GM12878 (cell line): ENCODE results near the gene LDLRAD3. TPM values are rescaled to one million over a fixed set of nuclear protein-coding genes. Genes with fewer than 3 reads are reported as not detected.

Source experiments
- ATAC-seq: fragments of 200-7000 bp; cut with Tn5 transposase; 3 replicates; pipeline ENCODE4 v1.9.1; 2020; ENCODE audit warnings: mild to moderate bottlenecking, moderate library complexity
- BruUV-seq: library from RNA; stranded (reverse); fragments of 400-500 nt; replicated peaks from 2 replicates; lab custom pipeline; 2021; lab: Mats Ljungman, UMichigan
- CTCF ChIA-PET: fragments of 300-600 bp; sonication (Branson Sonifier 250); formaldehyde crosslinking; extraction: SDS; loops from one replicate; lab custom pipeline; 2021; ENCODE audit warnings: inconsistent platforms; lab: Yijun Ruan, JAX
- POLR2A ChIA-PET: fragments of 350-600 bp; formaldehyde crosslinking; extraction: SDS; loops from one replicate; lab custom pipeline; 2021; ENCODE audit warnings: inconsistent platforms; lab: Charles Lee
- RAD21 ChIA-PET: fragments of 300-600 bp; sonication (Branson Sonifier 250); formaldehyde crosslinking; loops from one replicate; lab custom pipeline; 2023; ENCODE audit warnings: antibody characterized with exemption; ENCODE audit not compliant: unreplicated experiment; lab: Charles Lee
- SMC1A ChIA-PET: fragments of 300-600 bp; sonication (Branson Sonifier 250); formaldehyde crosslinking; loops from one replicate; lab custom pipeline; 2023; ENCODE audit not compliant: unreplicated experiment, uncharacterized antibody; lab: Charles Lee
- DNase-seq: peaks from one replicate; pipeline ENCODE4 v3.0.0-alpha.2; 2011; ENCODE audit warnings: low read depth, low spot score
- FAIRE-seq: peaks from 3 replicates; lab custom pipeline; 2011; peaks lifted over from hg19 to GRCh38; lab: Jason Lieb, UNC
- H2AFZ ChIP-seq: 2 replicates; pipeline ENCODE4 v1.6.0; 2011; ENCODE audit warnings: low read depth, low read length, control low read depth; ENCODE audit not compliant: control insufficient read depth
- H3K27ac ChIP-seq: 2 replicates; pipeline ENCODE4 v1.5.1; 2011; ENCODE audit warnings: control low read depth; ENCODE audit not compliant: control insufficient read depth, insufficient read depth
- H3K27me3 ChIP-seq, 2 experiments: replicated peaks in 1 of 2; 2 replicates each; pipeline versions ENCODE4 v1.6.0 to v1.6.1; 2011; ENCODE audit warnings: low read length in 1 of 2; ENCODE audit not compliant: control insufficient read depth in 2 of 2, insufficient read depth in 2 of 2
- H3K36me3 ChIP-seq, 2 experiments: 2 replicates each; pipeline ENCODE4 v1.5.1; 2011; ENCODE audit warnings: low read length in 1 of 2; ENCODE audit not compliant: control insufficient read depth in 2 of 2, insufficient read depth in 2 of 2
- H3K4me1 ChIP-seq: 2 replicates; pipeline ENCODE4 v1.6.1; 2011; ENCODE audit warnings: mild to moderate bottlenecking, low read length, moderate library complexity, mixed read lengths; ENCODE audit not compliant: control insufficient read depth, insufficient read depth
- H3K4me2 ChIP-seq: 2 replicates; pipeline ENCODE4 v1.6.0; 2011; ENCODE audit warnings: control low read depth; ENCODE audit not compliant: control insufficient read depth, insufficient read depth
- H3K4me3 ChIP-seq: fragments of 200-600 bp; sonication (generic); 2 replicates; pipeline ENCODE4 v1.5.1; 2016
- H3K79me2 ChIP-seq: 2 replicates; pipeline ENCODE4 v1.6.0; 2011; ENCODE audit warnings: low read length; ENCODE audit not compliant: control insufficient read depth, insufficient read depth
- H3K9ac ChIP-seq: 2 replicates; pipeline ENCODE4 v1.8.0; 2011; ENCODE audit warnings: low read length, control low read depth, mixed read lengths; ENCODE audit not compliant: control insufficient read depth, insufficient read depth
- H3K9me3 ChIP-seq: replicated peaks from 3 replicates; pipeline ENCODE4 v1.5.1; 2011; ENCODE audit warnings: mild to moderate bottlenecking, low read length; ENCODE audit not compliant: control insufficient read depth, insufficient read depth
- H4K20me1 ChIP-seq: 2 replicates; pipeline ENCODE4 v1.6.0; 2011; ENCODE audit not compliant: control insufficient read depth, insufficient read depth
- CHD2 ChIP-seq: IDR thresholded peaks from 2 replicates; pipeline ENCODE4 v1.6.1; 2011; ENCODE audit warnings: low read depth, low read length, improper control_type of control experiment, borderline replicate concordance
- DPF2 ChIP-seq: fragments of 450-650 bp; IDR thresholded peaks from 2 replicates; pipeline ENCODE4 v1.6.1; 2017; ENCODE audit warnings: mild to moderate bottlenecking
- ETV6 ChIP-seq, 2 experiments: fragments of 450-650 bp in 1 of 2; IDR thresholded peaks in 1 of 2; conservative IDR thresholded peaks in 1 of 2; 2 replicates each; pipeline ENCODE4 v1.6.1; 2014; ENCODE audit warnings: antibody characterized with exemption in 1 of 2, borderline replicate concordance in 1 of 2, low read depth in 1 of 2, mild to moderate bottlenecking in 1 of 2, moderate library complexity in 1 of 2
- EZH2 ChIP-seq: IDR thresholded peaks from 2 replicates; pipeline ENCODE4 v1.6.1; 2012; ENCODE audit warnings: low read depth, mild to moderate bottlenecking, control low read depth, inconsistent platforms, low read length, borderline replicate concordance; ENCODE audit not compliant: control insufficient read depth
- FOXM1 ChIP-seq: IDR thresholded peaks from 2 replicates; pipeline ENCODE4 v1.6.1; 2012; ENCODE audit warnings: low read depth, mild to moderate bottlenecking, inconsistent platforms, low read length, moderate library complexity
- HCFC1 ChIP-seq: fragments of 150-350 bp; IDR thresholded peaks from 2 replicates; pipeline ENCODE4 v1.6.1; 2014; ENCODE audit warnings: low read length
- JUNB ChIP-seq: IDR thresholded peaks from 2 replicates; pipeline ENCODE4 v1.6.1; 2016; ENCODE audit warnings: antibody characterized with exemption, mild to moderate bottlenecking
- KAT2A ChIP-seq: conservative IDR thresholded peaks from 2 replicates; pipeline ENCODE4 v1.6.1; 2011; ENCODE audit warnings: low read depth, low read length; ENCODE audit not compliant: control insufficient read depth
- NBN ChIP-seq: fragments of 450-650 bp; IDR thresholded peaks from 2 replicates; pipeline ENCODE4 v1.6.1; 2016
- NFYB ChIP-seq: IDR thresholded peaks from 2 replicates; pipeline ENCODE4 v1.6.1; 2011; ENCODE audit warnings: low read depth, mild to moderate bottlenecking, low read length, improper control_type of control experiment, moderate library complexity; ENCODE audit not compliant: insufficient read depth
- NR2F1 ChIP-seq: fragments of 450-650 bp; conservative IDR thresholded peaks from 2 replicates; pipeline ENCODE4 v1.6.1; 2017; ENCODE audit warnings: mild to moderate bottlenecking
- RCOR1 ChIP-seq: conservative IDR thresholded peaks from 2 replicates; pipeline ENCODE4 v1.6.1; 2012; ENCODE audit warnings: low read depth, low read length, improper control_type of control experiment
- RFX5 ChIP-seq: IDR thresholded peaks from 2 replicates; pipeline ENCODE4 v1.6.1; 2011; ENCODE audit warnings: low read depth, low read length, improper control_type of control experiment
- SMC3 ChIP-seq: IDR thresholded peaks from 2 replicates; pipeline ENCODE4 v1.6.1; 2011; ENCODE audit warnings: low read length, improper control_type of control experiment, borderline replicate concordance
- SP1 ChIP-seq: IDR thresholded peaks from one replicate; pipeline ENCODE4 v1.6.1; 2011; ENCODE audit warnings: low read depth, low read length
- YBX1 ChIP-seq: fragments of 450-650 bp; IDR thresholded peaks from 2 replicates; pipeline ENCODE4 v1.6.1; 2016; ENCODE audit warnings: antibody characterized with exemption
- ZNF274 ChIP-seq: IDR thresholded peaks from one replicate; pipeline ENCODE4 v1.8.0; 2011; ENCODE audit not compliant: insufficient read length, insufficient read depth
- WGBS: methylation state at CpG from one replicate; pipeline ENCODE4 v1.1.6; 2016; ENCODE audit warnings: low lambda C conversion rate; ENCODE audit not compliant: insufficient replicate concordance, insufficient coverage; ENCODE audit errors: missing lambda C conversion rate; 5-methylcytosine and 5-hydroxymethylcytosine counted together
- in situ Hi-C: fragments of 300-500 bp; cut with MboI; formaldehyde crosslinking; loops from 9 replicates; pipeline ENCODE4 v1.14.3; 2018; ENCODE audit warnings: mixed read lengths
- intact Hi-C: fragments of 100-400 bp; cut with micrococcal nuclease; formaldehyde crosslinking; loops from one replicate; pipeline ENCODE4 v1.14.2; 2022; ENCODE audit not compliant: unreplicated experiment
- polyA plus RNA-seq, 11 experiments: library from polyadenylated mRNA; depleted of rRNA in 4 of 11; unstranded in 6 of 11; stranded (reverse) in 5 of 11; fragments of >200 nt; fragmentation: Nextera tagmentation in 4 of 11; fragmentation: Illumina TruSeq in 1 of 11; extraction: Ambion mirVana in 4 of 11; extraction: Trizol in 1 of 11; gene quantifications; 1 replicate in 1 of 11; 2 replicates in 10 of 11; pipeline versions ENCODE4 v1.2.1 to v1.2.3, GENCODE V29; 2011 to 2016; ENCODE audit warnings: inconsistent platforms in 2 of 11, missing spikeins in 2 of 11, low read depth in 1 of 11
- total RNA-seq, 4 experiments: library from RNA; depleted of rRNA in 3 of 4; stranded (reverse); fragments of >200 nt in 3 of 4; fragmentation: Illumina TruSeq in 1 of 4; extraction: Trizol in 1 of 4; gene quantifications; 2 replicates each; pipeline versions ENCODE4 v1.2.1 to v1.2.3, GENCODE V29; 2013 to 2021
- TF ChIP-seq, protein P1 (sequence below): IDR thresholded peaks from 2 replicates; pipeline ENCODE4 v1.6.1; 2011; ENCODE audit warnings: borderline replicate concordance, low read depth, mild to moderate bottlenecking, moderate library complexity, mixed read lengths, low read length; ENCODE audit not compliant: insufficient read depth; ENCODE audit errors: extremely low read length

LDLRAD3 gene
- total and polyA plus RNA-seq, 10 of the 15 experiments (the other 5 are each of a cell fraction or from before 2014, with no cell fraction given), result 2.5 to 17.2 (median 10.7) TPM

DNA sequence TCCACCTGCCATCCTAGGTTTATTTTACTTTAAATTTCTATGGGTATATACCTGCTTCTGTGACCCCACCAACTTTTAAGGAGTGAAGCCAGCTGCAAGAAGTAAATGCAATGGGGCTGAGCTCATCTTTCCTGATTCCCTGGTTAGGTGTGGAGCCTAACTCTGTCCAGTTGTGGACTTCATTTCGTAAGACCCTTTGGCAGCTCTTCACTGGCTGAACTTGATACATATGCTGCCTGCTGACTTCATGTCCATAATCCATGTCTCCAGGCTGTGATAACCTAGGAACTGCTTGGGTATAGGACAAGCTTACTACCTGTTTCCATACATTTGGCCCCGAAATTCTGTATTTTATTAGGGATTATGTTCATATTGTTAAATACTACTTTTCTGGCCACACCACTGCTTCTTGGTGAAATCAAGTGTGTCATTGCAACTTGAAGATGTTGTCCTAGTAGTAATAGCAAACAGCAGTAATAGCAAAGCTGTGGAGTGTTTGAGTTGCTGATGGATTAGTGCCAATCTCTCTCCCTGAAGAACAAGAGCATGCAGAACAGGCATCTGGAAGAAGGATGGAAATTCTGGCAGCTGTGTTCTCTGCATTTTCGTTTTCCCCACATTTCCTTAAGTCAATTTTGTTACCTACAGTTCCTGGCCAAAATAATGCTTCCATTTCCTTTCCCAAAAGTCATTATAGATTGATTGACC, 31.2 kb downstream of the LDLRAD3 start:
- H3K9me3 ChIP-seq, result no peaks in the 10 kb centered on the region; the same call in 1 of the 3 replicates
- no peak overlapping the region for H3K27ac ChIP-seq
- in situ Hi-C loops (no loop called here), intact Hi-C loops (loop anchor here (5.0 kb wide), 1 partner anchor 68 kb away; no protein-coding TSS in a partner anchor)
- RAD21 ChIA-PET, result interaction anchor here (1.0 kb wide), 1 partner anchor 153 kb away, joined by 5 read pairs; no protein-coding TSS in a partner anchor
- no peaks in the 10 kb centered on the region for H3K36me3 ChIP-seq
- no peak overlapping the region for H3K4me2 ChIP-seq
- 22% methylated on average over 3 of the region's 3 CpGs for WGBS
- no peak for DNase-seq
- no peak overlapping the region for H3K9ac ChIP-seq
- H3K4me1 ChIP-seq, result no peaks in the 10 kb centered on the region
- no peak overlapping the region for H3K4me3 ChIP-seq
- no TSS peak for BruUV-seq
- H3K27me3 ChIP-seq, result no peaks in the 10 kb centered on the region
- H2AFZ ChIP-seq, result no peak overlapping the region
- no peak for FAIRE-seq
- H3K79me2 ChIP-seq, result no peaks in the 10 kb centered on the region
- SMC1A ChIA-PET, result interaction anchor here (1.1 to 1.4 kb wide), 2 partner anchors 12 to 153 kb away, joined by 5 read pairs; no protein-coding TSS in a partner anchor
- no peak for TF ChIP-seq NFYB
- TF ChIP-seq SP1, result no peak
- no peak for TF ChIP-seq DPF2
- TF ChIP-seq HCFC1, result no peak
- no peak for TF ChIP-seq NBN
- no peaks in the 10 kb centered on the region for H4K20me1 ChIP-seq
- POLR2A ChIA-PET, result no interaction called here
- no peak for ATAC-seq
- CTCF ChIA-PET, result interaction anchor here (1.0 kb wide), 1 partner anchor 153 kb away, joined by 4 read pairs; no protein-coding TSS in a partner anchor

DNA sequence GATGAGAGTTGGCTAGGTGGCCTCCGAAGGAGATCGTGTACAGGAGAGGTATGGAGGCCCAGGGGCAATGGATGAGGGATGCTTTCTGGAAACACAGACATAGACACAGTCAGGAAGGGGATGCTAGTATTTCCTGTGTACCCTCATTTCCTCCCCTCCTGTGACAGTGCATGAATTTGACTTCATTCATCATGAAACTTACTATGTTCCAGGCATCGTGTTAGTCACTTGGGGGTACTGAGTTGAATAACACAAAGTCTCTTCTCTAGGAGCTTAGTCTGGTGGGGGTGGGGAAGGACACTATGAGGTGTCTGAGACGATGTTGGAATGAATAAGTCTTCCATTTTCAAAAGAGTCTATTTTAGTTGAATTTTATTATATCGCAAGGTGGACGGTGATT, 32.6 kb downstream of the LDLRAD3 start:
- no peak for TF ChIP-seq ZNF274
- TF ChIP-seq SMC3, result no peak
- TF ChIP-seq NR2F1, result no peak
- TF ChIP-seq FOXM1, result no peak
- TF ChIP-seq ETV6 (conservative IDR thresholded peaks at IDR 0.05 in 1 of 2, IDR thresholded peaks at IDR 0.05 in 1 of 2; ENCODE audit: borderline replicate concordance in 1 of 2, low read depth in 1 of 2), result peak in 1 of 2 experiments; percentile 43; a peak in 1 of 4 replicates
- TF ChIP-seq CHD2, result no peak
- TF ChIP-seq, protein P1, sequence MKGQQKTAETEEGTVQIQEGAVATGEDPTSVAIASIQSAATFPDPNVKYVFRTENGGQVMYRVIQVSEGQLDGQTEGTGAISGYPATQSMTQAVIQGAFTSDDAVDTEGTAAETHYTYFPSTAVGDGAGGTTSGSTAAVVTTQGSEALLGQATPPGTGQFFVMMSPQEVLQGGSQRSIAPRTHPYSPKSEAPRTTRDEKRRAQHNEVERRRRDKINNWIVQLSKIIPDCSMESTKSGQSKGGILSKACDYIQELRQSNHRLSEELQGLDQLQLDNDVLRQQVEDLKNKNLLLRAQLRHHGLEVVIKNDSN, result no peak
- TF ChIP-seq RFX5, result no peak
- no peak for TF ChIP-seq RCOR1
- peak; percentile 20 for TF ChIP-seq JUNB
- no peak for TF ChIP-seq EZH2
- no peak for TF ChIP-seq KAT2A
- TF ChIP-seq YBX1, result no peak
- Histone ChIP-seq H3K9ac (no peak overlapping the region), H3K4me2 (no peak overlapping the region), H3K36me3 (no peaks in the 10 kb centered on the region), H3K4me3 (no peak overlapping the region), H3K79me2 (no peaks in the 10 kb centered on the region), H3K9me3 (no peaks in the 10 kb centered on the region; the same call in 1 of the 3 replicates), H3K27ac (no peak overlapping the region), H2AFZ (no peak overlapping the region), H3K4me1 (peaks cover 2% of the 10 kb centered on the region; the same call in 1 of the 2 replicates), H4K20me1 (no peaks in the 10 kb centered on the region), H3K27me3 (no peaks in the 10 kb centered on the region)
- RAD21 ChIA-PET, result no interaction called here
- DNase-seq (no peak), FAIRE-seq (no peak), ATAC-seq (no peak)
- BruUV-seq, result no TSS peak
- POLR2A ChIA-PET, result interaction anchor here (0.6 kb wide), 1 partner anchor 24 kb away, joined by 3 read pairs; no protein-coding TSS in a partner anchor
- intact Hi-C loops, result no loop called here
- CTCF ChIA-PET, result interaction anchor here (1.8 kb wide), 1 partner anchor 154 kb away, joined by 7 read pairs; no protein-coding TSS in a partner anchor
- SMC1A ChIA-PET, result interaction anchor here (0.6 to 6.3 kb wide), 2 partner anchors 20 to 154 kb away, joined by 3 to 32 read pairs; no protein-coding TSS in a partner anchor
- in situ Hi-C loops, result no loop called here
- 1% methylated on average over 6 of the region's 6 CpGs for WGBS
